ENCODE results near the gene SRP9.
"Not testable (repeated sequence)": the region's sequence is repeated elsewhere in the genome, so short reads cannot be mapped to it uniquely, and the experiment has no call there.

SRP9 gene

DNA sequence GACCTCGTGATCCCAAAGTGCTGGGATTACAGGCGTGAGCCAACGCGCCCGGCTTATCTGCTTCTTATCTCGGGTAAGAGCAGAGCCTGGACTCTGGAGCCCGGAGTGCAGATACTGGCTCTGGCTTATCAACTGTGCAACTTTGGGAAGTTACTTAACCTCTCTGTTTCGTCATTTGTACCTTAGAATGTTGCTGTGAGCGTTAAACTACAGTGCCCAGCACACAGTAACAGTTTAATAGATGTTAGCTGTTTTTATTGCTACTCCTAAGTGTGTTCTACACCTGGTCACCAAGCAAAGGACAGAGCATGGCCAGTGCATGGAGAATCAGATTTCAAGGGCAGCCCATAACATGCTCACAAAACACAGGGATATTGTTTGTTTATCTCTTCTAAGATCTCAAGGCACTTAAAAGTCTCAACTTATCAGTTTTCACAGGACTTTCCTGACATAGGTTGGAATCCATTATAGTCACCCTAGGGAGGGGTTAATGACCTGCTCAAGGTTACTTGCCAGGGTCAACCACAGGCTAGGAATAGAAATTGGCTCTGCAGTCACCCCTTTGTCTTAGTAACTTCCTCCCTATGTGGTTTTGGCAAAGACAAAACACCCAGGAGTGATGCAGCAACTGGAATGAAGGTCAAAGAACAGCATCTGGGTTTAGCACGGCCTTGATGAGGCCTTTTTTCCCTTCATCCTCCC, 22.5 kb upstream of the SRP9 start:
- TF ChIP-seq EZH2phosphoT487 (IDR thresholded peaks at IDR 0.05; ENCODE audit: borderline replicate concordance, low read length) (no peak), CTCF (IDR thresholded peaks at IDR 0.05; ENCODE audit: low read depth, low read length, poor library complexity, severe bottlenecking) (no peak)
- no peak overlapping the region for H3K4me2 ChIP-seq (ENCODE audit: low read length)

DNA sequence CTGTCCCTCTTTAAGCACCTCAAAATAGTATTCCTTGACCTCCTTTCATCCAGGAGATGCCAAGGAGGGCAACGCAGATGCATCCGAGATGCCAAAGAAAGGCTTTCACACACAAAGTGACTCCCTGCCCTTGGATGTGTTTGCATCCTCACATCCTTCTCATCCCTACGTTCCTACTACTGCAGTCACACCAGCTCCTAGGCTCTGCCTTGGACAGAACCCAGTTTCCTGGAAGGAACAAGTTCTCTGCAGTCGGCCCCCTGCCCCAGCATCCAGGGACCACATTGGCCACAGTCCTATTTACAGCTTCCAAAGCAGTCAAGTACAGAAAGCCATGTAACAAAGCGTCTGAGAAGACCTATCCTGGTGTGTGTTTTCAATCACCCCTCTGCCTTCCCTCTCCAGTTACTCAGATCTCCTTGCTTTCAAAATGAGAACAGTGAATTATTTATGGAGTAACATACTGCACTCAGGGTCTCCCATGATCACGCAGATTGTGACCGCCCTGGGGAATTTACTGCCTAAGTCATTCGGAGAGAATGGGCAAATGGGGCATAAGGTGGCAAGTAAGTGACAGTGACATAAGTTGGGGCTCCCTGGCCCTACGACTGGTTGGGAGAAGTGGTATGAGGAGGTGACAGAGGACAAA, 21.8 kb upstream of the SRP9 start:
- Histone ChIP-seq H3F3A (ENCODE audit: control insufficient read depth, insufficient read depth) (no peaks in the 10 kb centered on the region), H3K4me3 (ENCODE audit: low read length) (no peak overlapping the region), H3K9me3 (ENCODE audit: control insufficient read depth, insufficient read depth, low read length) (no peaks in the 10 kb centered on the region), H3K27ac (ENCODE audit: low read depth, low read length) (no peak overlapping the region), H3K27me3 (ENCODE audit: control insufficient read depth, low read length) (0 out of 2 replicates have a peak, but pooled peaks cover 3% of the 10 kb centered on the region), H3K79me2 (ENCODE audit: control insufficient read depth, low read length) (no peaks in the 10 kb centered on the region), H3K9me2 (replicated peaks; ENCODE audit: control insufficient read depth, low read length) (no peaks in the 10 kb centered on the region), H3K4me2 (ENCODE audit: low read length) (no peak overlapping the region), H3K36me3 (ENCODE audit: control insufficient read depth, low read length) (no peaks in the 10 kb centered on the region), H3K4me1 (ENCODE audit: control insufficient read depth, low read length) (no peaks in the 10 kb centered on the region), H4K20me1 (ENCODE audit: control insufficient read depth, insufficient read depth, low read depth, low read length) (no peaks in the 10 kb centered on the region)
- TF ChIP-seq CTCF (IDR thresholded peaks at IDR 0.05; ENCODE audit: low read depth, low read length, poor library complexity, severe bottlenecking) (no peak), EZH2phosphoT487 (IDR thresholded peaks at IDR 0.05; ENCODE audit: borderline replicate concordance, low read length) (no peak)

More for the DNA sequence above, 22.5 kb upstream of the SRP9 start:
- Histone ChIP-seq H3K27me3 (ENCODE audit: control insufficient read depth, low read length) (0 out of 2 replicates have a peak, but pooled peaks cover 3% of the 10 kb centered on the region), H3K4me1 (ENCODE audit: control insufficient read depth, low read length) (no peaks in the 10 kb centered on the region), H3K79me2 (ENCODE audit: control insufficient read depth, low read length) (no peaks in the 10 kb centered on the region), H3K9me2 (replicated peaks; ENCODE audit: control insufficient read depth, low read length) (no peaks in the 10 kb centered on the region), H4K20me1 (ENCODE audit: control insufficient read depth, insufficient read depth, low read depth, low read length) (no peaks in the 10 kb centered on the region), H3K4me3 (ENCODE audit: low read length) (no peak overlapping the region), H3F3A (ENCODE audit: control insufficient read depth, insufficient read depth) (no peaks in the 10 kb centered on the region), H3K9me3 (ENCODE audit: control insufficient read depth, insufficient read depth, low read length) (no peaks in the 10 kb centered on the region), H3K36me3 (ENCODE audit: control insufficient read depth, low read length) (no peaks in the 10 kb centered on the region), H3K27ac (ENCODE audit: low read depth, low read length) (no peak overlapping the region)

DNA sequence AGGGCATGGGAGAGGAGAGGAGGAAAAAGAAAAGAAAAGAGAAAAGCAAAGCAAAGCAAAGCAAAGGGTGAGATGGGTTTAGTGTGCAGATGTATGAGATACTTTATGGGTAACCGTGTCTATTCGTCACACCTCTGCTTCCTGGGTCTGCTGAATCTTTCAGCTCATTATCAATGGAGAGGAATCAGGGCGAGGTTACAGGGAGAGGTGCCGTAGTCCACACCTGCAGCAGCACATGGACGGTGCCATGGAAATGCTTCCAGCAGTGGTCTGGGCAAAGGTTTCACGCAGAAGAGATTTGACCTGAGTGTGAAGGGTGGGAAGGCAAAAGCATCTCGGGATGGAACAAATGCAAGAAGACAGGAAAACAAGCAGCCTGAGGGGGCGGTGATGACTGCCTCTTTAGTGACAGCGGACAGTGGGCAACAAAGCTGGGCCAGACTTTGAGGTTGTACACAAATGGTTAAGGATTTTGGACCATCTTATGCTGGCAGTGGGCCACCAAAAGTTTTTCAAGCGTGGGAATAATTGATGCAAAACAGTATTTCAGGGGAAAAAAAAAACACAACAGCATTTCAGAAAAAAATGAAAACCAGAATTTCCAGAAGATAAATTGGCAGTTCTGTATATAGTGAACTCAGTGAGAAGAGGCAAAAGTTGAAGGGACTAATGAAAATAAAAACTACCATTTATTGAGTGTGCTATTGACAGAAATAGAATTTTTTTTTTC, 19.5 kb upstream of the SRP9 start:
- Histone ChIP-seq H3K9me3 (ENCODE audit: control insufficient read depth, insufficient read depth, low read length) (no peaks in the 10 kb centered on the region), H3K4me3 (ENCODE audit: low read length) (no peak overlapping the region), H3K27ac (ENCODE audit: low read depth, low read length) (no peak overlapping the region), H3K4me2 (ENCODE audit: low read length) (no peak overlapping the region), H3K27me3 (ENCODE audit: control insufficient read depth, low read length) (peaks cover 11% of the 10 kb centered on the region), H3K4me1 (ENCODE audit: control insufficient read depth, low read length) (no peaks in the 10 kb centered on the region), H4K20me1 (ENCODE audit: control insufficient read depth, insufficient read depth, low read depth, low read length) (no peaks in the 10 kb centered on the region), H3K36me3 (ENCODE audit: control insufficient read depth, low read length) (no peaks in the 10 kb centered on the region), H3F3A (ENCODE audit: control insufficient read depth, insufficient read depth) (no peaks in the 10 kb centered on the region), H3K79me2 (ENCODE audit: control insufficient read depth, low read length) (no peaks in the 10 kb centered on the region), H3K9me2 (replicated peaks; ENCODE audit: control insufficient read depth, low read length) (no peaks in the 10 kb centered on the region)
- TF ChIP-seq CTCF (IDR thresholded peaks at IDR 0.05; ENCODE audit: low read depth, low read length, poor library complexity, severe bottlenecking) (no peak), EZH2phosphoT487 (IDR thresholded peaks at IDR 0.05; ENCODE audit: borderline replicate concordance, low read length) (no peak)

DNA sequence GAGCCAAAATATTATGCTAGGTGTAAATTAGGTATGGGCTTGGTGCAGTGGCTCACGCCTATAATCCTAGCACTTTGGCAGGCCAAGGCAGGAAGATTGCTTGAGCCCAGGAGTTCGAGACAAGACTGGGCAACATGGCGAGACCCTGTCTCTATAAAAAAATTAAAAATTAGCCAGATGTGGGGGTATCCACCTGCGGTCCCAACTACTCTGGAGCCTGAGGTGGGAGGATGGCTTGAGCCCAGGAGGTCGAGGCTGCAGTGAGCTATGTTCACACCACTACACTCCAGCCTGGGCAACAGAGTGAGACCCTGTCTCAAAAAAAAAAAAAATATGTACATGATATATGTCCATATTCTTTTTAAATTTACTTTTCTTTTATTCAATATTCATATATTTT, 17.7 kb upstream of the SRP9 start:
- not testable (repeated sequence) for H3K79me2 ChIP-seq (ENCODE audit: control insufficient read depth, low read length); H3K36me3 ChIP-seq (ENCODE audit: control insufficient read depth, low read length); H3K4me3 ChIP-seq (ENCODE audit: low read length); H3K9me2 ChIP-seq (replicated peaks; ENCODE audit: control insufficient read depth, low read length); H3F3A ChIP-seq (ENCODE audit: control insufficient read depth, insufficient read depth); H3K4me1 ChIP-seq (ENCODE audit: control insufficient read depth, low read length); H3K27ac ChIP-seq (ENCODE audit: low read depth, low read length); H4K20me1 ChIP-seq (ENCODE audit: control insufficient read depth, insufficient read depth, low read depth, low read length); H3K9me3 ChIP-seq (ENCODE audit: control insufficient read depth, insufficient read depth, low read length); H3K4me2 ChIP-seq (ENCODE audit: low read length)
- H3K27me3 ChIP-seq (ENCODE audit: control insufficient read depth, low read length): peaks cover 18% of the 10 kb centered on the region
